Cardiac muscle cell (in vitro differentiated cells and primary cell): Measurements from ENCODE around the gene ANKRD7. TPM values are rescaled to one million over a fixed set of nuclear protein-coding genes. Genes with fewer than 3 reads are reported as not detected.

ENCODE experiments used
- DNase-seq, 2 donors: peaks; one replicate each; pipeline versions ENCODE4 v3.0.0 to v3.0.0-alpha.2; 2010 to 2017; ENCODE audit warnings: low read depth in 1 of 2, low spot score in 1 of 2
- H3K27ac ChIP-seq: fragments of 200-600 bp; sonication (generic); 2 replicates; pipeline ENCODE4 v1.5.1; 2016
- H3K27me3 ChIP-seq: fragments of 200-600 bp; sonication (generic); 2 replicates; pipeline ENCODE4 v1.6.0; 2016; ENCODE audit warnings: control low read depth
- H3K36me3 ChIP-seq: fragments of 200-600 bp; sonication (generic); 2 replicates; pipeline ENCODE4 v1.5.1; 2016; ENCODE audit warnings: control low read depth
- H3K4me1 ChIP-seq: fragments of 200-600 bp; sonication (generic); 2 replicates; pipeline ENCODE4 v1.8.1; 2017; ENCODE audit warnings: low read depth, mild to moderate bottlenecking, mixed run types
- H3K4me3 ChIP-seq: fragments of 200-600 bp; sonication (generic); 2 replicates; pipeline ENCODE4 v1.5.1; 2016; ENCODE audit warnings: mild to moderate bottlenecking
- H3K9me3 ChIP-seq: fragments of 200-600 bp; sonication (generic); 2 replicates; pipeline ENCODE4 v1.5.1; 2017; ENCODE audit warnings: low read depth, mild to moderate bottlenecking, control low read depth
- CTCF ChIP-seq: IDR thresholded peaks from 2 replicates; pipeline ENCODE4 v1.5.1; 2012; ENCODE audit warnings: low read depth, mild to moderate bottlenecking, low read length
- polyA plus RNA-seq: library from polyadenylated mRNA; unstranded; fragments of >200 nt; fragmentation: Nextera tagmentation; extraction: Ambion mirVana; gene quantifications from 2 replicates; pipeline ENCODE4 v1.2.1, GENCODE V29; 2016
- total RNA-seq: library from RNA; depleted of rRNA; stranded (reverse); fragments of >200 nt; gene quantifications from 2 replicates; pipeline ENCODE4 v1.2.3, GENCODE V29; 2016

ANKRD7 gene
- total RNA-seq (0.80 TPM in 1 of 2 replicates, not detected in the other), polyA plus RNA-seq (not detected in 2 replicates)

GRCh38 chr7:118224521-118224920 lies at the start of gene ANKRD7:
ANKRD7 (plus strand) TSS chr7:118224704; CDS start chr7:118224831, 127 bp downstream.
- no peak for TF ChIP-seq CTCF
- H3K27me3 ChIP-seq = no peaks in the 10 kb centered on the region
- H3K4me3 ChIP-seq = no peak within 1 kb of the TSS
- no peaks in the 10 kb centered on the region for H3K36me3 ChIP-seq
- DNase-seq = no peak
- no peak within 1 kb of the TSS for H3K27ac ChIP-seq
- H3K4me1 ChIP-seq = no peaks in the 10 kb centered on the region
- no peaks in the 10 kb centered on the region for H3K9me3 ChIP-seq

DNA sequence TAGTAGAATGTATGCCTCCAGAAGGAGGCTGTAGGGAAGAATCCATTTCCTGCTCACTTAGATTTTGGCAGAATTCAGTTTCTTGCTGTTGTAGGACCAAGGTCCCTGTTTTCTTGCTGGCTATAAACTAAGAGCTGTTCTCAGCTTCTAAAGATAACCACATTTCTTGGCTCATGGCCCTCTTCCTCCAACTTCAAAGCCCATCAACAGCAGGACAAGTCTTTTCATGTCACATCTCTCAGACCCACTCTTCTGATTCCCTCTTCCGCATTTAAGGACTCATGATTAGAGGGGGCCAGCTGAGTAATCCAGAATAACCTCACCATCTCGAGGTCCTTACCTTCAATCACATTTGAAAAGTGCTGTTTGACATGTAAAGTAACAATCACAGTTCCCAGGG lies 48.8 kb upstream of the ANKRD7 start:
- Histone ChIP-seq H3K27me3 (no peaks in the 10 kb centered on the region), H3K36me3 (no peaks in the 10 kb centered on the region), H3K9me3 (no peaks in the 10 kb centered on the region), H3K4me3 (no peak overlapping the region), H3K4me1 (peaks cover 9% of the 10 kb centered on the region), H3K27ac (peak overlapping the region; percentile 65)
- DNase-seq = no peak
- TF ChIP-seq CTCF = no peak

DNA sequence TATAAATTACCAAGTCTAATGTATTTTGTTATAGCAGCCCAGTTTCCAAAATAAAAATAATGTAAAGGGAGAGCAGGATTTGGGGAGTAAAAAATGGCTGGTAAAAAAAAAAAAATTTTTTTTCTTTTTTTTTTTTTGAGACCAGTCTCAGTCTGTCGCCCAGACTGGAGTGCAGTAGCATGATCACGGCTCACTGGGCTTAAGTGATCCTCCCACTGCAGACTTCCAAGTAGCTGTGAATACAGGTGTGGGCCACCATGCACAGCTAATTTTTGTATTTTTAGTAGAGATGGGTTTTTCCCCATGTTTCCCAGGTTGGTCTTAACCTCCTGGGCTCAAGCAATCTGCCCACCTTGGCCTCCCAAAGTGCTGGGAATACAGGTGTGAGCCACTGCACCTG lies 45.3 kb upstream of the ANKRD7 start:
- no peaks in the 10 kb centered on the region for H3K36me3 ChIP-seq
- no peak for DNase-seq
- no peaks in the 10 kb centered on the region for H3K9me3 ChIP-seq

DNA sequence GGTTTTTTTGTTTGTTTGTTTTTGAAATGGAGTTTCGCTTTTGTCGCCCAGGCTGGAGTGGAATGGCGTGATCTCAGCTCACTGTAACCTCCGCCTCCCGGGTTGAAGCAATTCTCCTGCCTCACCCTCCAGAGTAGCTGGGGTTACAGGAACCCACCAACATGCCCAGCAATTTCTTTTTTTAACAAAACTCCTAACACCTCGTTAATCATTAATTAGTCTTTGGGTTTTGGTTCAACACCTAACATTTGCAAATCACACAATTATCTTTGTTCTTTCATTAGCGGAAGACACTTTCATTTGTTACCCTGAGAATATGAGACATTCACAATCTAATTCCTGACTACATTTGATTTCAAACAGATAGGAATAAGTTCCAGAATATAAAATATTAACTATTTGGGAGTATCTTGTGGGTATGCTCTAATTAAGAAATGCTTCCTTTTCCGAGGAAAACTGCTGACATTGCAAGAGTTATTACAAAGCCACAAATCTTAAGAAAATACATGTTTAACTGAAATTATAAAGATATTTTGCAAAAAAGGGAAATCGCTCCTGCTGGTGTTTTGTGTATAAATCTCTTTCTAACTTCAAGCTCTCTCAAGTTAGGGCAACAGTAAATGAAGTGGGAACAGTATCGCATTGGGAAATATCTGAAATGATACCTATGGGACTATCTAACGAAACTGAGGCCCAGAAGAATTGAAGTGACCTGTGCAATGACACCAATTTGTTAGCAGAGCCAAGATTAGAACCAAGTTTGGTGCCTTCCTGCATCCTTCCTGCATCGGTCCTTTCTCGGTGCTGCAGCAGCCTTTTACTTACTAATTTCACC lies 41.7 kb upstream of the ANKRD7 start:
- peak in 1 of 2 donors; percentile 6 for DNase-seq
- no peaks in the 10 kb centered on the region for H3K27me3 ChIP-seq
- H3K4me3 ChIP-seq = peak overlapping the region; percentile 53
- peak overlapping the region; percentile 96 for H3K27ac ChIP-seq
- peaks cover 9% of the 10 kb centered on the region for H3K36me3 ChIP-seq
- H3K4me1 ChIP-seq = peaks cover 24% of the 10 kb centered on the region
- H3K9me3 ChIP-seq = no peaks in the 10 kb centered on the region
- TF ChIP-seq CTCF = no peak

More for the DNA sequence above, 45.3 kb upstream of the ANKRD7 start:
- Histone ChIP-seq H3K27me3 (no peaks in the 10 kb centered on the region), H3K27ac (no peak overlapping the region), H3K4me3 (no peak overlapping the region), H3K4me1 (peaks cover 15% of the 10 kb centered on the region)
- TF ChIP-seq CTCF = no peak

- peaks cover 24% of the 10 kb centered on the region for H3K4me1 ChIP-seq
- no peak for DNase-seq
- H3K9me3 ChIP-seq = no peaks in the 10 kb centered on the region
- H3K27me3 ChIP-seq = no peaks in the 10 kb centered on the region
- no peak for TF ChIP-seq CTCF
- peak overlapping the region; percentile 96 for H3K27ac ChIP-seq
- H3K36me3 ChIP-seq = peaks cover 15% of the 10 kb centered on the region
- H3K4me3 ChIP-seq = peak overlapping the region; percentile 53
Measured at GRCh38 chr7:118183428-118183785, 41.1 kb upstream of the ANKRD7 start.
